HG03571 (cell line): Measurements from ENCODE around the gene MAGI1.

ENCODE experiments used
- ATAC-seq: cut with Tn5 transposase; IDR thresholded peaks from one replicate; pipeline ENCODE4 v1.9.1; 2021; ENCODE audit not compliant: unreplicated experiment

MAGI1 gene

GRCh38 chr3:65689436-65689835 lies 349.3 kb downstream of the MAGI1 start:
- ATAC-seq: no peak

DNA sequence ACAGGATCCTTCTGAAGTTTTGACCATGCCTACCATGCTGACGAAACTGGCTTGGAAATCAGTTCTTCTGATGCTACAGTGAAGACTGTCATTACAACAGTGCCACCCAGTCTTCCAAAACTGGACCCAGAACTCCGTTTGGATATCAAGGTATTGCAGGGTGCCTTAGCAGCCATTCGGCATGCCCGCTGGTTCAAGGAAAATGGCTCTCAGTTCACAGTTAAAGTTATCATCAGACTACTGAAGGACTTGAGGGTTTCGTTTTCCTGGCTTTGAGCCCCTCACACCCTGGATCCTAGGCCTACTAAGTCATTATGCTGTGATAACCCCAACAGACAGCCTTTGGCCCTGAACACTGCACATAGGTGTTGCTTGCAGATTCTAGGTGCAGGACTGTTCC lies 351.0 kb downstream of the MAGI1 start:
- no peak for ATAC-seq

DNA sequence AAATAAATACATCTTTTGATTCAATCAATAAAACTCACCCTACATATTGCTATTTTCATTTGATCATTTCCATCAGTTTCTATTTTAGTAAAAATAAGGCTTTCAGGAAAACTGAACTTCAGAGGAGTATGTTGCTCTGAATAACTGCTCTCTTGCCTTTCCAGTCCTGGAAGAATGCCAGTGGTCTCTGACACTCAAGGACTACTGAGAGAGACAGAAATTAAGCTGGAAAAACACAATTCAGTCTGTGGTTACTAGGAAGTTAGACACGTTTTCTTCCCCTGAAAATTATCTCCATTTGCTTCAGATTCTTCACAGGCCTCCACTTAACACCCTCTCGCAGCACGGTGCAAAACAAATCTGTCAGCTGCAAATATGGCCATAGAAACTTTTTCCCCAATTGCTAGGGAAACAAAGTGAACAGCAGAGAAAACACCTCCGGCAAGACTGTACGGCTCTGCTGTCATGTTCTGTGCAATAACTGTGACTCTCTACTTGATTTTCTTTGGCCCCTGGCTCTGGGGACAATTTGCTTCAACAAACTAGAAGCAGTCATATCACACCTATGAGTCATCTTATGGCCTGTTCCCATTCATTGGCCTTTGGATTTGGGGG lies 353.0 kb downstream of the MAGI1 start:
- no peak for ATAC-seq

DNA sequence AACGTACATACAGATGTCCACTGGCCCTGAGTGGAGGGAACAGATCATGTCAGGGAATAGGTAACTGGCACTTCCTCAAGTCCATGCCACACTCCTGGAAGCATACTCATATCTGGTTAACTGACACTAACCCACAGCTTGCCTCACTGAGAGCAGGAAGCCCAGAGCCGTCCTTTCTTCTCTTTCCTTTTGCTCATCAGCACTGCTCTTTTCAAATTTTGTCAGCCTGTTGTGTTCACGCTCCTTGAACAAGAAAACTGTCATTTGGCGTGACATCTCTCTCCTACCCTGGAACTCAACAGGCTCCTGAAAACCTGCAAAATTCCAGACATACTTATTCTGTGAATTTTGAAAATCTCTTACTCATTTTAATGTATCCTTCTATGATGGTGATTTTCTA lies 360.2 kb downstream of the MAGI1 start:
- ATAC-seq: no peak

DNA sequence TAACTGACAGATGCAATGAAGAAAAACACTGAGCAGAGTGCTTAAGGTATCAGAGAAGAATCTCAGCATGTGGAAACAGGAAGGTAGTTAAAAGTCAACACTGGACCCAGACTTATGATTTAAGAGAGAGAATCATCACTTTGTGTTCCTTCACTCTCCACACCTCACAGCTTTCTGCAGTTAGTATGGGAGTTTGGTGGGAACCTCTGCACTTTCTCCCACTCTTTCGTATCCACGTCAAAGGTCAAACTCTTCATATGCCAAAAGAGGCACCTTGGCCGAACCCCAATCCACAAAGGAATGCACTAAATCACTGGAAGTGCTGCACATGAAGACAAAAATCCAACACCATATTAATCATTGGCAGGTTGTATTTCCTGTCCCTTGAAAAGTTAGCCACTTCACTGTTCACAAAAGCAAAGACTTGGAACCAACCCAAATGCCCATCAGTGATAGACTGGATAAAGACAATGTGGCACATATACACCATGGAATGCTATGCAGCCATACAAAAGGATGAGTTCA lies 361.2 kb downstream of the MAGI1 start:
- no peak for ATAC-seq

DNA sequence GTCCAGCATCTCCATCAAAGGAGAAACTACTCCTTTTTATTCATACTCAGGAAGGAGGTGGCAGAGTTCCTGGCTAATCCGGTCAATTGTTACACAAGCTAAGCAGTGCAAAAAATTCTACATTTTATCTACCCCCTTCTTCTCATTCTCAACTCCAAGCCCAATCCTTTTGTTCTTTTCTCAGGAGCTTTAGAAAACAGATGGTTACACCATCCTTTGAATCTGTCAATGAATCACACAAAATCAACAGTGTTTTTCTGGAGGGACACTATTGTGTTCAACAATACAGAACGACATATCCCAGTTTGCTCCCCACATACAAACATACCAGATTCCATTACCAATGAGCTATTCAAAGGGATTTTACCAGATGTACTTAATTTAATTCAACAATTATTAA lies 362.1 kb downstream of the MAGI1 start:
- no peak for ATAC-seq

- no peak for ATAC-seq
Measured at GRCh38 chr3:65675011-65675410, 363.7 kb downstream of the MAGI1 start.

- ATAC-seq: no peak
Measured at GRCh38 chr3:65674226-65674625, 364.5 kb downstream of the MAGI1 start.

DNA sequence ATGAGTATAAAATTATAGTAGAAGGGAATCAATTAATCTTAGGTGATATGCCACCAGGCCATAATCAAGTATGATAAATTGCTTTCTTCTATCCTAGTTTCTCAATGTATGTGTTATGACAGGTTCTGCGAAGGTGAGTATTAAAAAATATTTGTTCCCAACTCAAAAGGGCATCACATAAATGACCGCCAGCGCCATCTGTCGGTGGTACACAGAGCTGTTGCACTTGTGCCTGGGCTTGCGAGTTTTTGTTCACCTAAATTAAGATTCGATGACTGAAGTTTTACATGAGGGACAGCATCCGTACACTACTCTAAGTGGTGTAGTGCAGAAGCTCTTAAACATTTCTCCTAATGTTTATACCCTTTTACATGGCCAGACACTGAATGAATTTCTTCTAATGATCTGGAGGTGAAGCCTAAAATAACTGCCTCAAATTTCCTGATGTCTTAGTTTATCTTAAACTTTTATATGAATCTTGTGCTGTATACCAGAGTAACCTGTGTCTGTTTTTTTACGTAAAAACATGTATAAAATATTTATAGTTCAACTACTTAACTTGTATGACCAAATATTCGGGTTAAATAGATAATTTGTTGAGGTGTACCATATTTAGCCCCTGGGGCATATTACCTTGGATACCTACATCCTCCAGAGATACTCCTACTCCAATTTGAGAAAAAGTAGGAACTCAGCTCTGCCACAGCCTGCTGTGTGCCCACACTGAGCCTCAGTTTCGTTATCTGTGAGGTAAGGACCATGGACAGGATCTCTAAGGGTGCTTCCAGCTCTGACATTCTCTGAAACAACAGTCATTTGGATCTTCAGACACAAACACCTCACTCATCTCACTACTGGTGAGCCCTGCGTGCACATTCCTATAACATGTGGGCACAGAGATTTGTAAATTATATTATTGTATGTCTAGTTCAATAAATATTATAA lies 365.6 kb downstream of the MAGI1 start:
- ATAC-seq: no peak

DNA sequence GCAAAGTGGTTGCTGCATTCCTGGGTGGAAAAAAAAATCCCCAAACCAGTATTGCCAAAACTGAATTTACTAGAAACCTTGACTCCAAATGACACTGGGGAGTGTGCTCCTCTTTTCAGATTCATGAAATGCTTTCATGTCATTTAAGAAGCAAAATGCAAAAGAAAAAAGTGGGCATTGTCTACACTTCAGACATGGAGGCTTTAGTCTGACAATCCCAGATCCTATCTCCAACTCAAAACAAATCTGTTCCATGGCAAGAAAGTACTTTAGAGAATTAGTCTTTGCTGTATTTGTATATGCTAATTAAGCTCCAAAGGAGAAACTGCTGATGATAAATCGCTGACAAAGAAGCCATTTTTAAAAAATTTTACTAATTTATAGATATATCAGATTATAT lies 366.7 kb downstream of the MAGI1 start:
- ATAC-seq: no peak

- no peak for ATAC-seq
Measured at GRCh38 chr3:65671004-65671403, 367.7 kb downstream of the MAGI1 start.

- no peak for ATAC-seq
Measured at GRCh38 chr3:65669163-65669875, 369.4 kb downstream of the MAGI1 start.

- ATAC-seq: no peak
Measured at GRCh38 chr3:65667963-65668362, 370.8 kb downstream of the MAGI1 start.

GRCh38 chr3:65666448-65667091 lies 372.1 kb downstream of the MAGI1 start:
- ATAC-seq: no peak

DNA sequence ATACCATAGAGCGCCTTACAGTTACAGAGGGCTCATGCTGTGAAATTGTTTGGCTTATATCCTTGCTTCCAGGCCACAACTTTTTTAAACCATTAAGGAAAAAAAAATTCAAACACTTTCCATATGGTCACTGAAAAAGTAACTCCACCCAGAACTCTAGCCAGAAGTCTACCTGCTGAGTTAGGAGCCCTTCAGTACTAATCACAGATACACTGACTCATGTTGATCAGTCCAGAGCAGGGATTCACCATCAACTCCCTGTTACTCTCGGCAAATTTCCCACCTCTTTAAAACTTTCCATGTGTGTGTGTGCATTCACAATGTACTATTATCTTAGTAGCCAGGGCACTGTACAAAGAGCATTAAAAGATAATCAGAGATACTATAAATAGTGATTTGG lies 372.8 kb downstream of the MAGI1 start:
- ATAC-seq: no peak

- no peak for ATAC-seq
Measured at GRCh38 chr3:65664931-65665330, 373.8 kb downstream of the MAGI1 start.

- no peak for ATAC-seq
Measured at GRCh38 chr3:65664446-65664845, 374.3 kb downstream of the MAGI1 start.

DNA sequence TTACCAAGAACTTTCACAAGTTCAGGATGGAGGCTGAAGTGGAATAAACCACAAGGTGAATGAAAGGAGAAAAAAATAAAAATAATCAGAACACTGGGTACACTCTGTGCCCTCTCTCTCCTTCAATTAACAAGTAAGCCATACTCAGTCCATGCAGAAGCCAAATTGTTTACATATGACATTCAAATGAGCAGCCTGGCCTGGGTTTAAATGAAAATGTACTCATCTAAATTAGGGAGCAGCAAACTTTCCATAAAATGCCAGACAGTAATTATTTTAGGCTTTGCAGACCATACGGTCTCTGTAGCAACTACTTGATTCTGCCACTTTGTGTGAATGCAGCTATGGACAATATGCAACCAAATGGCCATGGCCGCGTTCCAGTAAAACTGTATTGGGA lies 376.6 kb downstream of the MAGI1 start:
- no peak for ATAC-seq

GRCh38 chr3:65660000-65660598 lies 378.6 kb downstream of the MAGI1 start:
- ATAC-seq: no peak

GRCh38 chr3:65659396-65659795 lies 379.3 kb downstream of the MAGI1 start:
- no peak for ATAC-seq

GRCh38 chr3:65658401-65658800 lies 380.3 kb downstream of the MAGI1 start:
- no peak for ATAC-seq
